ENCODE results near the gene CLDN25.

- no peak for TF ChIP-seq REST (IDR thresholded peaks at IDR 0.05; ENCODE audit: insufficient read depth in 1 of 2, low read depth in 2 of 2, low read length in 2 of 2)
- TF ChIP-seq TAF1 (IDR thresholded peaks at IDR 0.05; ENCODE audit: borderline replicate concordance, insufficient read depth, low read length), result no peak
- TF ChIP-seq POLR2AphosphoS5 (IDR thresholded peaks at IDR 0.05; ENCODE audit: low read depth, low read length), result no peak
Observed at GRCh38 chr11:113805640-113806039, 26.0 kb downstream of the CLDN25 start.

Measured in PFSK-1 (cell line).